GM18861 (cell line): ENCODE results near the gene SMARCD2.

Experiments used
- ATAC-seq: cut with Tn5 transposase; IDR thresholded peaks from one replicate; pipeline ENCODE4 v1.9.1; 2021; ENCODE audit not compliant: unreplicated experiment

The SMARCD2 gene

DNA sequence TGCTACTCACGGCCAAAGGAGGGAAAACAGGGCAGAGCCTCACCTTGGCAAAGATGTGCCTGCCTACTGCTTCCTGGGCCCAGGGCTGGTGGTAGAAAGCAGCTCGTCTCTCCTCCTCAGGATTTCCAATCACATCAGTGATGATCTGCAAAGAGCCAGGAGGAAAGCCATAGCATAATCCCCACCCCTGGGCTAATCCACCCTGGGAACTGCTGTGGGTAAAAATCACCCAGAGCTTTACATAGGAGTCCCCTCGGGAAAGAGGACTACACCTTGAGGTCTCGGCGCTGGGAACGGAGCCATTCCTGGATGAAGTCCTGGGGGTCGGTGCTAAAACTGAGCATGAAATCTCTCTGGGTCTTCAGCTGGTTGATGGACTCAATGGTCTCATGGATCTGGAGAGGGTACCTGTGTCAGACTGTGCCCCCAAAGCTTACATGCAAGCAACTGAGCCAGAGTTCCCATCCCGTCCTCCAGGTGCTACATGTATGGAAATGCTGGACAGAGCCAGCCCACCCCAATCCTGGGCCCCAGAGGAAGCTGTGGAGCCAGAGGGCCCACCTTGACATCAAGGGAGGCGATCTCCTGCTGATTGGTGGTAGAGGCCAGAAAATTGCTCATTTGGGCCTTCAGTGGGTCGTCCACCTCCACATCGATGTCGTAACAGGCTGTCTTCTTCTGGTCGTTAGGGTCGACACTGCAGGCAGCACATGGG lies 9.3 kb downstream of the SMARCD2 start:
- ATAC-seq = no peak

DNA sequence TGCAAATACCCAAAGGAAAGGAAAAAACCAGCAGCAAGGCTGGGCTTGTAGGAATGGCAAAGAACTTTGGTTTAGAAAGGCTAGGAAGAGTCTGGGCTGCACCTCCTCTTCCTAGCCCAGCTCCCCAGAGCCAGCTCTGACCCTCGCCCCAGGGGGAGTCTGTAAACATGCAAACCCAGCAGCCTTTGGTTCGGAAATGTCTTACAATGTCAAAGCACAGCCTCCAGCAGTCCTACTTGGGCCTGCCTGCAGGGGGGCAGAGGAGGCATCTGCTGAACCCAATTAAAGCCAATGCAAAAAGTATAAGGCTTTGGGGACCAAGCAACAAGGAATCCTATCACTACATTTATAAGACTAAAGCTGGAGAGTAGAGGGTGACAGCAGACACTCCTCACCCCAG lies 10.0 kb downstream of the SMARCD2 start:
- ATAC-seq = no peak

DNA sequence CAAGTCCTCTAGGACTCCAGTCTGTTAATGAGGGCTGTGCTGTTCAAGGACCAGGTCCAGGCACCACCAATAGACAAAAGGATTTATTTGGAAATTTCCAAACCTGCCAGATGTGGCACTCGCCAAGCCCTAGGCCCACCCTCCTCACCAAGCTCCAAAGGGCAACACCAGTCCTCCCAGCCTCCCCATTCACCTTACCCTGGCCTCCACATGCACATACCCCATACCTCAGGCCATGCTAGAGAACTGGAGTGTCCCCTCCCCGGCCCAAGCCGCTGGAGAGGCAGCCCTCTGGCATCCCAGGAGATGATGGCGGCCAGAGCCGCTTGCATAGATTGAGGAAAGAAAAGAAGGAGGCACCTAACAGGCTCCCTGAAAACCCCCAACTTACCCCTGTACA lies 10.5 kb downstream of the SMARCD2 start:
- ATAC-seq = no peak

DNA sequence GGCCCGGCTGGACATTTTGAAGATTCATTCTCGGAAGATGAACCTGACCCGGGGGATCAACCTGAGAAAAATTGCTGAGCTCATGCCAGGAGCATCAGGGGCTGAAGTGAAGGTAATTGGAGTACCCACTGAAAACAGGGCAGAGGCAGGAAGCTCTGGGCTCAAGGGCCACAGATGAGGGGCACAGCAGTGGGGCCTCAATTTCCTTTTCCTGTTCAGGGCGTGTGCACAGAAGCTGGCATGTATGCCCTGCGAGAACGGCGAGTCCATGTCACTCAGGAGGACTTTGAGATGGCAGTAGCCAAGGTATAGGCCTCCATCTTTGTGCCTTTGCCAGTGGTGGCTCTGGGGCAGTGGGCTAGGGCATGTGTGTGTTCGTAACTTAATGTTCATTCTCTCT lies 11.0 kb downstream of the SMARCD2 start:
- ATAC-seq = no peak

DNA sequence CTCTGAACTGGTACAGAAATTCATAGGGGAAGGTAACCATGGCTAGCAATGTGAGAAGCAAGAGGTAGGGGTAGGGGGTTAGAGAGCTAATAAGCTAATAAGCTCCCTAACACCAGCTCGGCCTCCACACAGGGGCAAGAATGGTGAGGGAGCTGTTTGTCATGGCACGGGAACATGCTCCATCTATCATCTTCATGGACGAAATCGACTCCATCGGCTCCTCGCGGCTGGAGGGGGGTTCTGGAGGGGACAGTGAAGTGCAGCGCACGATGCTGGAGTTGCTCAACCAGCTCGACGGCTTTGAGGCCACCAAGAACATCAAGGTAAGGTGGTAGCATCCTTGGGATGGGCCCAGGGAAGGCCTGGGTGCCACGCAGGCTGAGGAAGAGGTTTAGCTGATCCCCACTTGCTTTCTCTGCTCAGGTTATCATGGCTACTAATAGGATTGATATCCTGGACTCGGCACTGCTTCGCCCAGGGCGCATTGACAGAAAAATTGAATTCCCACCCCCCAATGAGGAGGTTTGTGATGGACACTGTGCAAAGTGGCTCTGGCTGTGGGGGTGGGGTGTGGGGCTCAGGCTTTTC lies 11.5 kb downstream of the SMARCD2 start:
- ATAC-seq = no peak

DNA sequence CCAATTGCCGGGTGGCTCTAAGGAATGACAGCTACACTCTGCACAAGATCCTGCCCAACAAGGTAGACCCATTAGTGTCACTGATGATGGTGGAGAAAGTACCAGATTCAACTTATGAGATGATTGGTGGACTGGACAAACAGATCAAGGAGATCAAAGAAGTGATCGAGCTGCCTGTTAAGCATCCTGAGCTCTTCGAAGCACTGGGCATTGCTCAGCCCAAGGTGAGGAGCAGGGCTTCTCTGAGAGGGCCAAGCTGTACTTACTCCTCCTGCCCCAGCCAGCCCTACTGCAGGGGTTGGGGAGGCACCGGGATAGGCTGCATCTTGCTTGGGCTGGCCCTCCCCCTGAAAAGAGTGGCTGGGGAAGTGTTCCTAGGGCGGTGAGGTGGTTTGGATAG lies 12.2 kb downstream of the SMARCD2 start:
- ATAC-seq = no peak

DNA sequence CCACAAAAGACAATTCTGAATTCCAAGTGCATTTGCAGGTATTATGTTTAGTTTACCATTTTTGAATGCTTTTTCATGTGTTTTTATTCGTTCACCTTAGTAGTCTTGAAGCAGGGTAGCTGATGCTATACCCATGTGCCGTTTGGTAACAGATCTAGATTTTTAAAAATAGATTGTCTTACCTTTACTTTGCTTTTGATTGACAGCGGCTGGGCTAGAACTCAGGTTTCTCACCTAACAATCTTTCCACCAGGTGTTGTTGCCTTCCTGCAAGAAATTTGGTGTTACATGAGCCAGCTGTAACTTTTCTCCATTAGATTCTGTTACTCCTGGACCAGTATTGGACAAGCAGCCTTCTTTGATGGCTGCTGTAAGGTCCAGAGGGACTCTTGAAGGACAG lies 13.5 kb downstream of the SMARCD2 start:
- ATAC-seq = no peak

DNA sequence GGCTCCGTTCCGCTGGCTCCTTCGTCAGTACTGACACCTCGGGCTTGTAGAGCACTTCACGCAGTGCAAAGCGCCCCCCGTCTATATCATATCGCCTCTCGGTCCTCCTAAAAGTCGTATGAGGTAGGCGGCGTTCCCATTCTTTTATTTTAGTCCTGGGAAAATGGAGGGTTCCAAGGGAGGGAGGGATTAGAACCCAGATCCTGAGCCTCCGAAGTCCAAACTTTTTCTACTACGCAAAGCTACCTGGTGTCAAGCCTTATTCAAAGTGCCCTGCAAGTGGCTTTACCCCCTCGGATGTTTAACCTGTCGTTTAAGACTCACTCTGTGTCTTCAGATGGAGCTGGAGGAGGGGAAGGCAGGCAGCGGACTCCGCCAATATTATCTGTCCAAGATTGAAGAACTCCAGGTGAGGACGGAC lies 14.7 kb downstream of the SMARCD2 start:
- no peak for ATAC-seq

DNA sequence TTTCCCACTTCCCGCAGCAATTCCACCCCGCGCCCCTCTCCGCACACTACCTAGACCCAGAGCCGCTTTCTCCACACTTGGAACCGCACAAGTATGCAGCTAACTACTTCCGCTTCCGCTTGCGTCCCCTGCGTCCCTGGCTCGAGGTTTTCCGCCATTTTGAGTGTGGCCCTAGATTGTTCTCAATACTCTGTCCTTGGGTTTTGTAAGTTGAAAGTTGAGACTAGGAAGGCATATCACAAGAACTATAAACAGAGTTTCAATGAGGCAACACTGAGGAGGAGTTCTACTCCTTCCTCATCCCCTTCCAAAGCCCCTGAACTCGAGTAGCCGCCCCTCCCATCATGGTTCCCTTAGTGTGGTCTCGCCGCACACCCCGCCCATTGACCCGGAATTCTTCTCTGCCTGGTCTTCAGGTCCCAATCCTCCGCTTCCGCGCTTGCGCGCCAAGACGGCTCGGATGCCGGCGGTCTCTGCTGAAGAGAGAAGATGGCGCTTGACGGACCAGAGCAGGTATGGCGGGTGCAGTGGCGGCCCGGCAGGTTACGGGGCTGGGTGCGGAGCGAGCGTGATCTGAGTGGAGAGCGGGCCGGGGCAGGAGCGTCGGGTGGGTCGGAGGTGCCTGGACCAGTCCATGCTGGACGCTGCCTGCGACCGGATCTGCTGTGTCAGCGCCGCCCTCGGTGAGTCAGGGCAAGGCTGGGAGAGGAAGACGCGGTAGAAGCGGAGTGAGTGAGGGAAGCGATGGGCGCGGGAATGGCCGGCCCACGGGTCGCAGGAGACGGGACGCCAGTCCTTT lies 15.3 kb downstream of the SMARCD2 start, which contains the start of the genes FTSJ3 and PSMC5:
FTSJ3 (minus strand) TSS at position 662 of the 799 bp plus-strand sequence. CDS start 761 bp downstream, outside the sequence.
PSMC5 (plus strand) TSS at position 430 of the 799 bp plus-strand sequence; CDS start at position 490, 60 bp downstream.
- peak; percentile 60 for ATAC-seq

DNA sequence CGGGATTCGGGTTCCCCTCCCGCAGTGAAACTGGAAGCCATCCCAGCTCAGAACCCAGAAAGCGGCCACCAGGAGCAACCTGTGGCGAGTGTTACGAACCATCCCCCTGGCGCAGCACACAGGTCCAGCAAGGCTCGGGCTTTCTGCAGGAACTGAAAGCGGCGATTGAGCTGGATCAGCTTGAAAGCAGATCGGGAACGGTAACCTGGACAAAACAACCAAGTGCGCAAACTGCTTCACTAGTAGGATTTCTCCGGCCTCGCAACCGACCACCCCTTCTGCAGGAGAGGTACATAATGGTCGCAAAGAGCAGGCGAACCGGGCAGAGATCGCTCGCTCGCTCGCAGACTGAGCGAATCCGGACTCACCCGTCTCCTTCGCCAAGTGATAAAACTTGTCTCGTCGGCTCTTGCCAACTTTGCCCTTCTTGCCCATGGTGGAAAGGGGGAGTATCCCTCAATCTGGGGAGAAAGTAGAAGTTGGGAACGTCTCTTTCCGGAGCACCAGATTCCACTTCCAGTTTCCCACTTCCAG lies 15.9 kb downstream of the SMARCD2 start:
- ATAC-seq = peak; percentile 2

DNA sequence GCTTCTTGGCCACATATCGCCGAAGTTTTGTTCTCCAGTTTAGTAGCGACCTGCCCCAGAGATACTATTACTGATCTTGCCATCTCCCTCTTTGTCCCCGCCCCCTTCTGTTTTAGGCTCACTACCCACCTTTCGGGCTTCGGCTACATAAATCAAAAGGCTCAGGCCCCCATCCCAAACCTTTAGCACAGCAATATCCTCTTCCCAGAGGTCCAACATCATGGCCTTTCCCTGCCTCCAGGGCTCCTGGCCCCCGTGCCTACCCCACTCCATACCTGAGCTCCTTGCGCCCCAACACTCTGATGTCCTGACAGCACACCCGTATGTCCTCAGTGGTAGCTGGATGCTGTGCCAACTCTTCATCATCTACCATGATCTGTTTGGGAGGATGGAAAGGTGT lies 18.1 kb downstream of the SMARCD2 start:
- ATAC-seq = no peak

DNA sequence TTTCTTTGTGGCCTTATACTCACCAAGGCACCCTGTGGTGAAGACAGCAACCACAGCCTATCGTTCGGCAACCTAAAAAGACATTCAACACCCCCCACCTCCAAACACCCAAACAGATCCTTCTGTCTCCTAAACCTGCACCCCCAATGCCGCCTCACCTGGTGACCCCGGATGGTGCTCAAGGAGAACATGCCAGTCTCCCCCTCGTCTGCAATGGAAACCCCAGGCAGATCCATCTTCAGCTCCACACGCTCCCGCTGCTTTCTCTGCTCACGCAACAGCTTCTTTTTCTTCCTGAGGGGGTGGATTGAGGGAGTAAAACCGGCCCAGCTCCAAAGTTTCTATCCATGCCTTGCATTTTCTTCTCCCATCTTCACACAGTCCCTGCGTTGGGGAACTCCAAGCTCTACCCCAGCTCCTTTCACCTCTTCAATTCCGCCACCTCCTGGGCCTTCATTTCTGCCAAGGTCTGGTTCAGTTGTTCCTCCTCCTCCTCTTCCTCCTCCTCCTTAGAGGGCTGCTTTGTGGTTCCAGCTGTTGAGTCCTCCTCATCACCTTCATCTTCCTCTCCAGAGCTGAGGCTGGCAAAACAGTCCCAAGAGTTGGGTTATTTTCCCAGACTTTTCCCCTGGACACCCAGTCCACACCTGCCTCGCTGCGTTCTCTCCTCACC lies 18.7 kb downstream of the SMARCD2 start:
- no peak for ATAC-seq

DNA sequence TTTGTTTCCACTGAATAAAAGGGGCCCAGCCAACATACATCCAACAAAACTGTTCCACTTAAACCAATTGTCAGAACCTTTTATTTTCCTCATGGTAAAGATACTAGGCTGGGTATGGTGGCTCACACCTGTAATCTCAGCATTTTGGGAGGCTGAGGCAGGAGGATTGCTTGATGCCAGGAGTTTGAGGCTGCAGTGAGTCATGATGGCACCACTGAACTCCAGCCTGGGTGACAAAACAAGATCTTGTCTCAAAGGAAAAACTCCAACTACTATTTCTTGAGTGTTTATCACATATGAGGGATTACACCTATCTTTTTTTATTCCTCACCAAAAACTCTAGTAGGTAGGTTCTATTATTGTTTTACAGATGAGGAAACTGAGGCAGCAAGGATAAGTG lies 19.9 kb downstream of the SMARCD2 start:
- no peak for ATAC-seq

DNA sequence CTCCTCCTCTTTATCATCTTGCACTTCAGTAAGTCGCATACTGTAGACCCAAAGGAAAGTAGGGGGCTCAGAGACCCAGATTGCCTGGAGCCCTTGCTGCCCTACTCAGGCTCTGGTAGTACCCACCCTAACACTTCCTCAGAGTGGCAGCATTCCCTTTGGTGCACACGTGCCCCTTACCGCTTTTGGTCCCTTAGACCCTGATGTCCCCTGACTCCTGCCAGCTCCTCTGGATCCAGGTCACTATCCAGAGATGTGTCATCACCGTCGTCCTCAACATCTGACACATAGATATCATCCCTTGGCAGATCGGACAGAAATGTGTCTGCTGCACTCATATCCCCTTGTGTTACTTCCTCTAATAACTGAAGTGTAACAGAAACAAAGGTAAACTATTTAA lies 20.7 kb downstream of the SMARCD2 start:
- ATAC-seq = no peak

DNA sequence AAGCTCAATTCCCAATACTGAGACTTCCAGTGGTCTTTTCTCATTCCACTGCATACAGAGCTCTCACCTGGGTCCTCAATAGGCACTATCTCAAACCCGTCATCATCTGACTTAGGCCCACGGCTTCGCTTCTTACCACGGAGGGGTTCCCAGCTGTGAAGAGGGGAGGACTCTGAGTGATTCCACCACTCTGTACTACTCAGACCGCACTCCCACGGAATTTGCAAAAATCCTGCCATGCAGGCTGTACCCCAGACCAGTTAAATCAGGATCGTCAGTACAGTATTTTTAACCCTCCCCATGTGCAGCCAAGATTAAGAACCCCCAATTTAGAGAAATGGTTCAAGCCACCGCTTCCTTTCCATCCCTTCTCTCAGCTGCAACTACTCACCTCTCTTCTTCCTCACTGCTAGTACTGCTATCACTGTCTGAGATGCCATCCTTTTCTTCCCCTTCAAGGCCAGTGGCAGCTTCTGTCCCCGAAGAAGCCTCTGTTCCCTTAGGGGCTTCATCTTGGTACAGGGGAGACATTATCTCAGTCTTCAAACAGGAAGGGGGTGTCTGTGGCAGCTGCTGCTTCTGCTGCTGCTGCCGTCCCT lies 21.4 kb downstream of the SMARCD2 start:
- no peak for ATAC-seq

DNA sequence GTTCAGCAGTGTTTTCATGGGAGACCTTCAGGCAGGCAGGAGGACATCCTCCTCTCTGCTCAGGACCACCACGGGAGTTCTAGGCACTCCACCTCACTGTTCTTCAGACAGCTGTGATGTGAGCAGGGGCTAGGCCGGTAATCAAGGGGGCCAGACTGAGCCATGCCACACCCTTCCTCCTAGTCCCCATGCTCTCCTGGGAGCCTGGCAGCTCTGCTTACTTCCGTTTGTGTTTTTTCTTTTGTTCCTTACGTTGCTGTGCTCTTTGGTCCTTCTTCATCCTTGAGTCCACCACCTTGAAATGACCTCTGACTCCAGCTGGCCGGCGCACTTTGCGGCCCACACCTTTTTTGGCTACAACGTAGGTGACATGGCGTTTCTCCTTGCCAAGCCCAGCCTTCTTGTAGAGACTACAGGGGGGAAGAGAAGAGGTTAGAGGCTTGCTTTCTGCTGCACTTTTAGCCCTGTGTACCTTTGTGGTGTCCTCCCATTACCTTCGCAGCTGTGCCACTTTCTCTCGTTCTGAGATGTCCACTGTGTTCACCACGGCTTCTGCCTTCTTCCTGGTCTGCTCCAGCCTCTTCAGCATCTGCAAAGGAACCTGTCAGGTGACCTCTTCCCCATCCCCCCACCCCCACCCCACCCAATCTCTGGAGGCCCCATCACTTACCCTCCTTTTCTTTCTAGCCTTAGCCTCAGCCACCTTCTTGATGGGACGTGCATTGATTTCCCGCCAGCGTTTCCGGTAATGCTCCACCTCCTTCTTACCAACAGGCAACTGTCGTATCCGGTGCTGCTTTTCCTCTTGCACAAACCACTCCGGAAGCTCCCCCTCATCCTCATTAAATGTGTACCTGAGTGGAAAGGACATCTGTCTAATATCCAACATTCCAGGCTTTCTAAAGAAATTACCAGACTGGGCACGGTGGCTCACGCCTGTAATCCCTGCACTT lies 22.6 kb downstream of the SMARCD2 start:
- ATAC-seq = no peak

DNA sequence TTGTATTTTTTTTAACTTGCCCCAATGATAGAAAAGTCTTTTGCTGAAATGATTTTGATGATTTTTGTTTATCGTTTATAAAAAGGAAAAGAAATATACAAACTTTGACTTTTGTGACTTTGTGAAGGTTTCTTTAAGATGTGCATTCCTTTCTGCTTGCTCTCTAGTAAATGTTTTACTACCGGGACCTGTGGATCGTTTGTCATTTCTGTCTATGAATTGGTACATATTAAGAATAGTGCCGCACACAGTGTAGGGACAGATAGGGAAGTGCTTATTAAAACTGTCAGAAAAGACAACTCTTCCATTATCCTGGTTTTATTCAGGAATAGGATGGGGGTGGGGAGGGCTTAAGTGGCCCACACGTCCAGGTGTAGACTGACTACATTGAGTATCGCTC lies 23.4 kb downstream of the SMARCD2 start:
- ATAC-seq = no peak

DNA sequence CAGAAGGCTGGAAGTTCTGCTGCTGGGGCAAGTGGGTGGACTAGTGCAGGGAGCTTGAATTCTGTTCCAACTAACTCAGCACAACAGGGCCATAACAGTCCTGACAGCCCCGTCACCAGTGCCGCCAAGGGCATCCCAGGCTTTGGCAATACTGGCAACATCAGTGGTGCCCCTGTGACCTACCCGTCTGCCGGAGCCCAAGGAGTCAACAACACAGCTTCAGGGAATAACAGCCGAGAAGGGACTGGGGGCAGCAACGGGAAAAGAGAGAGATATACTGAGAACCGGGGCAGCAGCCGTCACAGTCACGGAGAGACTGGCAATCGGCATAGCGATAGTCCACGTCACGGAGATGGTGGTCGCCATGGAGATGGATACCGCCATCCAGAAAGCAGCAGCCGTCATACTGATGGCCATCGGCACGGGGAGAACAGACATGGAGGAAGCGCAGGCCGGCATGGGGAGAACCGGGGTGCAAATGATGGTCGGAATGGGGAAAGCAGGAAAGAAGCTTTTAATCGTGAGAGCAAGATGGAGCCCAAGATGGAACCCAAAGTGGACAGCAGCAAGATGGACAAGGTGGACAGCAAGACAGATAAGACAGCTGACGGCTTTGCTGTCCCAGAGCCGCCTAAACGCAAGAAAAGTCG lies 24.6 kb downstream of the SMARCD2 start:
- no peak for ATAC-seq

DNA sequence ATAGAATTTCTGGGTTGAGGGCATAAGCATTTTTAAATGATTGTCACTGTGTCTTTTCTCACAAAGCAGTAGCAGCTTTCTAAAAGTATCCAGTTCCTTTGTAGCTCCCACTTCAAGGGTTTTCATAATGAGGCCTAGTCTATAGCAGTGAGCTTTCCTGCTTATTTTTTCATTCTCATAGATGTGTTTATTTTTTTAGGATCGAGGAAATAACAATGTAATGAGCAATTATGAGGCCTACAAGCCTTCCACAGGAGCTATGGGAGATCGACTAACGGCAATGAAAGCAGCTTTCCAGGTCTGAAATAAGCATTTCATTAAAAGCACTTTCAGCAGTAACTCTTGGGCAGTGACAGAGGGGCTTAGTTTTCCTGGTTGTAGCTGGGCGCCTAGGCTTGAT lies 25.8 kb downstream of the SMARCD2 start:
- ATAC-seq = no peak
